ENCODE measurements around the gene SLC10A3. TPM values are rescaled to one million over a fixed set of nuclear protein-coding genes. Genes with fewer than 3 reads are reported as not detected.

The SLC10A3 gene
- total RNA-seq, 2 donors from 2014 or later = 5.4 to 9.1 TPM

GRCh38 chrX:154525606-154526490 is 35.4 kb upstream of the SLC10A3 start:
- Histone ChIP-seq H3K27me3 (ENCODE audit: control insufficient read depth, insufficient read depth, low read length, poor library complexity, severe bottlenecking) (no peaks in the 10 kb centered on the region), H3K36me3 (ENCODE audit: control insufficient read depth, insufficient read depth, low read length) (no peaks in the 10 kb centered on the region), H3K4me1 (ENCODE audit: control insufficient read depth, insufficient read depth, low read length) (no peaks in the 10 kb centered on the region), H3K9ac (ENCODE audit: extremely low read depth, low read length, poor library complexity, severe bottlenecking) (no peak overlapping the region), H3K4me3 (ENCODE audit: low read length) (no peak overlapping the region), H3K9me3 (ENCODE audit: control insufficient read depth, low read length) (no peaks in the 10 kb centered on the region), H3K27ac (ENCODE audit: low read depth, low read length) (no peak overlapping the region)
- Mint-ChIP-seq H3K4me1 (peaks cover 2% of the 10 kb centered on the region), H3K27ac (no peak overlapping the region), H3K4me3 (no peak overlapping the region), H3K9me3 (peaks cover 53% of the 10 kb centered on the region), H3K36me3 (ENCODE audit: low read depth) (peaks cover 4% of the 10 kb centered on the region), H3K27me3 (ENCODE audit: insufficient read depth) (peaks cover 14% of the 10 kb centered on the region)
- no peak for TF ChIP-seq CTCF (conservative IDR thresholded peaks at IDR 0.05)
- WGBS, 2 experiments (ENCODE audit: insufficient coverage in 1 of 2, insufficient read length in 1 of 2) = 96 to 97% methylated on average over 5 to 14 of the region's 14 CpGs
- DNase-seq = no peak

DNA sequence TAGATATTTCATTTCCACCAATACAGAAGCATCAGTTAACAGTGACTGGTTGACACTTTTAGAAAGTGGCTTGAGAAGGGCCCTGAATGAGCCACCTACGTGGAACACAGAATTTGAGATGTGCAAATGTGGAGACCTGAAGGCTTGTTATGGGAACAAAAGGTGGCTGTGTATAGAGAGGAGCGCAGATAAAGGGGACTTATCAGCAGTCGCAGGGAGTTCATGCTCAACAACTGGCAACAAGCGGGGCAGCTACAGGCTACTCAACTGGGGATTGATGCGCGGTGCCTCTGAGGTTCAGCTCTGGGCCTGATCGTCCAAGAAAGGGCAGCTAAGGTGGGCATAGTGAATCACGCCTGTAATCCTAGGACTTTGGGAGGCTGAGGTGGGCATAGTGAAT is 29.0 kb upstream of the SLC10A3 start:
- no peak overlapping the region for H3K27ac Mint-ChIP-seq
- TF ChIP-seq CTCF (conservative IDR thresholded peaks at IDR 0.05) = no peak
- 95% methylated on average over 7 of the region's 8 CpGs; no CpG with 5 or more reads in 1 of the 2 experiments for WGBS, 2 experiments (ENCODE audit: insufficient coverage in 1 of 2, insufficient read length in 1 of 2)

DNA sequence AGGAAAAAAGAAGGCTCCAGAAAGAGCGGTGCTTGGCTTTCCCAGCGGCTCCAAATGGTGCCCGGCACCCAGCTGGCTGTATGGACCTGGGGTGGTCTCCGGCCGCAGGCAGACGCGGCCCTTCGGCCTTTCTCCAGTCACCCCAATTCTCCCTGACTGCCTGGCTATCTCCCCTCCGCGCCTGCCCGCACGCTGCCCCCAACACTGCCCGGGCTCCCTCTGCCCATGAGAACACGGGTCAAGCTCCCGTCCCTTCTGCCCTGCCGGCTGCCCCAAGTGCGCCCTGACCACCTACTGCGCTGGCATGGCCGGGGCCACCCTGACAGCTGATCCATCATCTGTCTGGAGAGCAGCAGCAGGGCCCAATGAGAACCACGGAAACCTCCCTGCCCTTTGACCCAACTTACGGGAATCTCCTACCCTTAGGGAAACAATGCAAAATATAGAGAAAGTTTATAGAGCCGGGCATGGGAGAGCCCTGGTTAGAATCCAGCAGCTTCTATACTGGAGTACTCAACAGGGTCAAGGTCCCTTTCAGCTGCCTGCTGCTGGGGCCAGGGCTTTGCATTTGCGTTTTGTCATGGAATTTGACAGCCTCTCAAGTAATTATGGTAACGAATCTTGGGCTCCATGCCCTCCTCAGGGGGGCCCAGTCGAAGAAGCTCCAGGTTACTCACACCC is 26.8 kb upstream of the SLC10A3 start:
- Histone ChIP-seq H3K9ac (ENCODE audit: extremely low read depth, low read length, poor library complexity, severe bottlenecking) (peak overlapping the region; percentile 49), H3K4me3 (ENCODE audit: low read length) (peak overlapping the region; percentile 81)

More for the DNA sequence above, 29.0 kb upstream of the SLC10A3 start:
- Histone ChIP-seq H3K9ac (ENCODE audit: extremely low read depth, low read length, poor library complexity, severe bottlenecking) (no peak overlapping the region), H3K9me3 (ENCODE audit: control insufficient read depth, low read length) (no peaks in the 10 kb centered on the region), H3K4me3 (ENCODE audit: low read length) (no peak overlapping the region), H3K27ac (ENCODE audit: low read depth, low read length) (no peak overlapping the region), H3K27me3 (ENCODE audit: control insufficient read depth, insufficient read depth, low read length, poor library complexity, severe bottlenecking) (no peaks in the 10 kb centered on the region), H3K36me3 (ENCODE audit: control insufficient read depth, insufficient read depth, low read length) (no peaks in the 10 kb centered on the region), H3K4me1 (ENCODE audit: control insufficient read depth, insufficient read depth, low read length) (no peaks in the 10 kb centered on the region)
- Mint-ChIP-seq H3K36me3 (ENCODE audit: low read depth) (peaks cover 5% of the 10 kb centered on the region), H3K27me3 (ENCODE audit: insufficient read depth) (peaks cover 4% of the 10 kb centered on the region), H3K4me1 (peaks cover 11% of the 10 kb centered on the region), H3K9me3 (peaks cover 43% of the 10 kb centered on the region), H3K4me3 (no peak overlapping the region)
- DNase-seq = no peak

More for the DNA sequence above, 26.8 kb upstream of the SLC10A3 start:
- Mint-ChIP-seq H3K27me3 (ENCODE audit: insufficient read depth) (no peaks in the 10 kb centered on the region), H3K9me3 (peaks cover 39% of the 10 kb centered on the region), H3K36me3 (ENCODE audit: low read depth) (peaks cover 9% of the 10 kb centered on the region), H3K4me3 (peak overlapping the region; percentile 68), H3K27ac (peak overlapping the region; percentile 86), H3K4me1 (peaks cover 11% of the 10 kb centered on the region)
- Histone ChIP-seq H3K27ac (ENCODE audit: low read depth, low read length) (peak overlapping the region; percentile 81), H3K27me3 (ENCODE audit: control insufficient read depth, insufficient read depth, low read length, poor library complexity, severe bottlenecking) (no peaks in the 10 kb centered on the region), H3K4me1 (ENCODE audit: control insufficient read depth, insufficient read depth, low read length) (no peaks in the 10 kb centered on the region), H3K9me3 (ENCODE audit: control insufficient read depth, low read length) (no peaks in the 10 kb centered on the region), H3K36me3 (ENCODE audit: control insufficient read depth, insufficient read depth, low read length) (no peaks in the 10 kb centered on the region)
- WGBS, 2 experiments (ENCODE audit: insufficient coverage in 1 of 2, insufficient read length in 1 of 2) = 13 to 16% methylated on average over 4 to 25 of the region's 25 CpGs
- no peak for TF ChIP-seq CTCF (conservative IDR thresholded peaks at IDR 0.05)
- DNase-seq = peak; percentile 84
